Lower leg skin (tissue), 4 donors: ENCODE data around the gene SLC39A11. TPM values are rescaled to one million over a fixed set of nuclear protein-coding genes. Genes with fewer than 3 reads are reported as not detected.

ENCODE experiments used
- DNase-seq, 2 donors: peaks; one replicate each; pipeline ENCODE4 v3.0.0-alpha.2; 2019; ENCODE audit warnings: low spot score in 2 of 2
- H3K4me3 ChIP-seq: fragments of 200-600 bp; sonication (generic); 2 replicates; pipeline ENCODE4 v1.5.1; 2017; ENCODE audit warnings: mild to moderate bottlenecking, low read depth; ENCODE audit not compliant: poor library complexity, severe bottlenecking
- POLR2A ChIP-seq, 2 donors: fragments of 450-650 bp; IDR thresholded peaks; one replicate each; pipeline ENCODE4 v1.6.1; 2016 to 2017; ENCODE audit warnings: antibody characterized with exemption in 2 of 2, mild to moderate bottlenecking in 1 of 2, moderate library complexity in 1 of 2
- WGBS, 2 donors: methylation state at CpG; one replicate each; pipeline ENCODE4 v1.1.5; 2018; 5-methylcytosine and 5-hydroxymethylcytosine counted together
- intact Hi-C: fragments of 100-400 bp; cut with DNase I; formaldehyde crosslinking; loops from one replicate; pipeline ENCODE4 v1.15.0; 2023; ENCODE audit warnings: low total_unique reads
- total RNA-seq, 4 donors: library from RNA; depleted of rRNA; stranded (reverse); fragments of >200 nt; gene quantifications; one replicate each; pipeline ENCODE4 v1.1.0, GENCODE V29; 2016
- TF ChIP-seq, protein P1 (sequence below), 3 donors: fragments of 450-650 bp; IDR thresholded peaks; one replicate each; pipeline ENCODE4 v1.5.1; 2016; ENCODE audit warnings: antibody characterized with exemption in 3 of 3, mild to moderate bottlenecking in 3 of 3, moderate library complexity in 2 of 3

The SLC39A11 gene
- total RNA-seq, 4 donors from 2014 or later = 41.6 to 59.0 (median 47.1) TPM

DNA sequence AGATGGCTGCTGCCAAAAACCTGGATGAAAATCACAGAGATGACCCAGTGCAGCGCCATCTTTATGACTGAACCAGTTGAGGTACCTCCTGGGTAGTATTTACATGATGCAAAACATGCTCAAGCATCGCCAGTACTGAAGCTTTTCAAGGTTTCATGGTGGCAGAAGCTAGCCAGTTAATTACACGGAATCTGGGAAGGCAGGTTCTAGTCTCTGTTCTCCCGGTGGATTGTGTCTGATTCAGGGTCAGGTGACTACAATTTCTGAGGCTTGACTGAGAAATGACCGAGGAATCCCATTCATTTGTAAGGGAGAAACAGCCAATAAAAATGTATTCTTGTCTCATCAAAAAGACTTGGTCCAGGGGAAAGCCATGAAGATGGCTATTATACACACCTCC, 209.1 kb downstream of the SLC39A11 start:
- TF ChIP-seq POLR2A (IDR thresholded peaks at IDR 0.05) = no peak
- TF ChIP-seq, protein P1, sequence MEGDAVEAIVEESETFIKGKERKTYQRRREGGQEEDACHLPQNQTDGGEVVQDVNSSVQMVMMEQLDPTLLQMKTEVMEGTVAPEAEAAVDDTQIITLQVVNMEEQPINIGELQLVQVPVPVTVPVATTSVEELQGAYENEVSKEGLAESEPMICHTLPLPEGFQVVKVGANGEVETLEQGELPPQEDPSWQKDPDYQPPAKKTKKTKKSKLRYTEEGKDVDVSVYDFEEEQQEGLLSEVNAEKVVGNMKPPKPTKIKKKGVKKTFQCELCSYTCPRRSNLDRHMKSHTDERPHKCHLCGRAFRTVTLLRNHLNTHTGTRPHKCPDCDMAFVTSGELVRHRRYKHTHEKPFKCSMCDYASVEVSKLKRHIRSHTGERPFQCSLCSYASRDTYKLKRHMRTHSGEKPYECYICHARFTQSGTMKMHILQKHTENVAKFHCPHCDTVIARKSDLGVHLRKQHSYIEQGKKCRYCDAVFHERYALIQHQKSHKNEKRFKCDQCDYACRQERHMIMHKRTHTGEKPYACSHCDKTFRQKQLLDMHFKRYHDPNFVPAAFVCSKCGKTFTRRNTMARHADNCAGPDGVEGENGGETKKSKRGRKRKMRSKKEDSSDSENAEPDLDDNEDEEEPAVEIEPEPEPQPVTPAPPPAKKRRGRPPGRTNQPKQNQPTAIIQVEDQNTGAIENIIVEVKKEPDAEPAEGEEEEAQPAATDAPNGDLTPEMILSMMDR (IDR thresholded peaks at IDR 0.05) = no peak
- WGBS, 2 donors = 94 to 98% methylated on average over 5 of the region's 5 CpGs
- H3K4me3 ChIP-seq = no peak overlapping the region
- DNase-seq = no peak
- intact Hi-C loops = no loop called here

DNA sequence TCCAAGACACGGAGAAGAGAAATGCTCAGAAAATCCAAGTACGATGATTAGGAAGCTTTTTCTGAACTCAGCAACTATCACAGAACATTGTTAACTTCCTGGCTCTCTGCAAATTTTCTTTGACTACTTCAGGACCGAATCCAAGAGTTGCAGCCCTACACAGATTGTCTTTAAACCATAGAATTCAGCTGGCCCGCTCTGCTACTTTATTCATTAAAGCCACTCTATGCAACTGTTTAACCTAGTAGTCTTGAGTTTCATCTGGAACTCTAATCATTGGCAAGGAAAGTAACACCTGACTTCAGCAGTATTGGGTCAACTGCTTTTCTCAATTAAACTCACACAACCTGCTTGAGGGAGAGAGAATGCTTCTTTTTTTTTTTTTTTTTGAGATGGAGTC, 210.1 kb downstream of the SLC39A11 start:
- H3K4me3 ChIP-seq = no peak overlapping the region
- 88 to 92% methylated on average over 4 of the region's 4 CpGs for WGBS, 2 donors
- intact Hi-C loops = no loop called here
- no peak for TF ChIP-seq POLR2A (IDR thresholded peaks at IDR 0.05)
- TF ChIP-seq, protein P1 (IDR thresholded peaks at IDR 0.05) = no peak
- DNase-seq = no peak

DNA sequence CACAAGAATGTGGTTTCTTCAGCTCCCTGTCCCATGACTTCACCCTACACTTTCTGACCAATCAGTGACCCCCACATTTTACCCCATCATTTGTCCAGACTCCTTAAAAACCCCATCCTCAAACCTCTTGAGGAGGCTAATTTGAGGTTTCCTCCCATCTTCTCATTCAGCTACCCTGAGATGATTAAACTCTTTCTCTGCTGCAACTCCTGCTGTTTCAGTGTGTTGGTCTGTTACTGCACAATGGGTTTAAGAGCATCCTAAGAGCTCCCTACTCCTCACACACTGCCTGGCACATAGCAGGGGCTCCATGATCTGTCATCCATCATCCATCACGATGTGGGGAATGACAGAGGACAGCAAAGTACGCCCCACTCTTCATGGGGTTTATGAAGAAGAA, 212.6 kb downstream of the SLC39A11 start:
- no peak for DNase-seq
- intact Hi-C loops = no loop called here
- WGBS, 2 donors = 97 to 98% methylated on average over 2 of the region's 2 CpGs
- TF ChIP-seq, protein P1 (IDR thresholded peaks at IDR 0.05) = no peak
- no peak for TF ChIP-seq POLR2A (IDR thresholded peaks at IDR 0.05)
- H3K4me3 ChIP-seq = no peak overlapping the region

DNA sequence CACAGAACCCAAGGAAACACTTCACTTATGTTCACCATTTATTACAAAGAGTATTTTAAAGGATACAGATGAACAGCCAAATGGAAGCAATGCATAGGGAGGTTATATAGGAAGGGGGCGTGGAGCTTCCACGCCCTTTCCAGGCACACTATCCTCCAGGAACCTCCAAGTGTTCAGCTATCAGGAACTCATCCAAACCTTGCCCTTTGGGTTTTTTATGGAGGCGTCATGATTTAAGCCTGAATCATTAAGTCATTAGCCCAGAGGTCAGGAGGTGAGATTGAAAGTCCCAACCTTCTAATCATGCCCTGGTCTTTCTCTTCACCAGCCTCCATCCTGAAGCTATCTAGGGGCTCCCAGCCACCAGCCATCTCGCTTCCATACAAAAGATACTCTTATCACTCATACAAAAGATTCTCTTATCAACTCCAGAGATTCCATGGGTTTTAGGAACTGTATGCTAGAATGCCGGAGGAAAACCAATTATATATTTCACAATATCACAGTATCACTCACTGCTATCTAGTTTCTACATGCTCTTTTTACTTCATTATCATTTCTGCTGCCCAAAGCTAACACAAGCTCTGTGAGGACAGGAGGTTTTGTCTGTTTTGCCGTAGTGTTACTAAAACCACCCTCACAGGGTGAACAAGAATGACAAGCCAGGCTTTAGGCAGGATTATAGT, 213.4 kb downstream of the SLC39A11 start:
- TF ChIP-seq, protein P1 (IDR thresholded peaks at IDR 0.05) = no peak
- no peak for TF ChIP-seq POLR2A (IDR thresholded peaks at IDR 0.05)
- DNase-seq = no peak
- H3K4me3 ChIP-seq = no peak overlapping the region
- intact Hi-C loops = no loop called here
- 86 to 96% methylated on average over 6 of the region's 6 CpGs for WGBS, 2 donors

DNA sequence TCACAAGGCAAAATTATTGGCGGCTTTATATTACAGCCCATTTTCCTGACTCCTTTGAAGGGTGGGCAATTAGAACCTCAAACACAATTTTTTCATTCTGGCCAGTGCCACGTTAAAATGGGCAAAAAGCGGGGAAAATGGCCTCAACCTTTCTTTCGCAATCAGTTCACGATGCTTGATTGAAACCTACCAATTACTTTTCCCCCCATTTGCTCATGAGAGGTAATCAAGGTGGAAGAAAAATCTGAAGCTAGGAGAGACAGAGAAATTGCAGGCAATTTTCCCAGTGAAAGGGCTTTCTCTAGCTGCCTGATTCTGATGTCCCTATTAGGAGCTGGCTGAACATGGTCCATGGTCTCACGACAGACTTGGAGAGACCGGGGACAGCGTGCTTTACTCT, 215.1 kb downstream of the SLC39A11 start:
- no peak for TF ChIP-seq POLR2A (IDR thresholded peaks at IDR 0.05)
- TF ChIP-seq, protein P1 (IDR thresholded peaks at IDR 0.05) = no peak
- DNase-seq = no peak
- intact Hi-C loops = no loop called here
- 94 to 97% methylated on average over 8 of the region's 8 CpGs for WGBS, 2 donors
- H3K4me3 ChIP-seq = no peak overlapping the region

DNA sequence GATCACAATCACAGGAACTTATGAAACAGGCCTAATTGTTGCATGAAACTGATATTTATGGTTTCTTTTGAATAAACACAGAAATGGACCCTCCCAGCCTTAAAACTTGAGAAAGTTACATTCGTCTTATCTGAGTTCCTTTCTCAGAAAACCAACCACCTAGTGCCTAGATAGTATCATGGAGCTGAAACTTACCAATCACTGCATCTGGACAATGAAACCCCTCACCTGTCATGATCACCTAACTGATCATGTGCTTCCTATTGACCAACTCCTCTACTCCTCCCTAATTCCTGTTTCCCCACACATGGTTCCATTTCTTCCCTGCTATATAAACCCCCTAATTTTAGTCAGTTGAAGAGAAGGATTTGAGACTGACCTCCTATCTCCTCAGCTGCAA, 216.1 kb downstream of the SLC39A11 start:
- DNase-seq = no peak
- intact Hi-C loops = no loop called here
- H3K4me3 ChIP-seq = no peak overlapping the region
- no peak for TF ChIP-seq POLR2A (IDR thresholded peaks at IDR 0.05)
- WGBS, 2 donors = 95 to 100% methylated on average over 1 of the region's 1 CpG
